Epithelial cell of prostate (primary cell): ENCODE measurements around the gene SDHB.

Experiments used
- DNase-seq: peaks from one replicate; pipeline ENCODE4 v3.0.0-alpha.2; 2011; ENCODE audit warnings: low read depth, low spot score
- H3K27ac ChIP-seq: fragments of 450-650 bp; 2 replicates; pipeline ENCODE4 v1.5.1; 2017; ENCODE audit warnings: mild to moderate bottlenecking

Gene SDHB

DNA sequence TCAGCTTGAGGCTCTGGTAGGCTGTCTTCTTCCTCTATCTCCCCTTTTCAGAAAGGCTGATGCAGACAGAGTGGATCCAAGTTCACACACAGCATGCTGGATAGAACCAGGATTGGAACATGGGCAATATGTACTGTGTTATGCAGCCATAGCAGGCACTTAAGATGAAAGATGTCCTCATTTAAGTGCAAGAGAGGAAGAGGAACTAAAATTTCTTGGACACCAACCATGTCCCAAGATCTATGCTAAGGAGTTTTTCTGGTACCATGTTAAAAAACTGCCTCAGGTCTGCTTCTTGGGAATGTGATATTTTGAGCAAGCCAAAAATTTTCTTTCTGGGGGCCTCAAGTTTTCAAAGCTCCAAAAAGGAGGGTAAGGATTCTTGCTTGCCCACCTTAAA, 1.2 kb downstream of the SDHB start:
- H3K27ac ChIP-seq: no peak overlapping the region
- DNase-seq: no peak

GRCh38 chr1:17052038-17052437, 1.8 kb downstream of the SDHB start:
- no peak for DNase-seq
- H3K27ac ChIP-seq: no peak overlapping the region

DNA sequence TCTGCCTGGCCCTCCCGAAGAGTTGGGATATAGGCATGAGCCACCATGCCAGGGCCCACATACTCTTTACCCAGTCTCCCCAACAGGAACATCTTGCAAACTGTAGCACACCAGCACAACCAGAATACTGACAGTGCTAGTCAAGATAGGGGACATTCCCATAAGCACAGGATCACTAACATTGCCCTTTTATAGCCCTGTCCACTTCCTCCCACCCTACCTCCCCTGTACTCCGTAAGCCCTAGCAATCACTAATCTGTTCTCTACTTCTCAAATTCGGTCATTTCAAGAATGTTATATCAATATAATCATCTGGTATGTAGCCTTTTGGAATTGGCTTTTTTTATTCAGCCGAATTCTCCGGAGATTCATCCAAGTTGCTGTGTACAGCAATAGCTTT, 5.9 kb downstream of the SDHB start:
- no peak overlapping the region for H3K27ac ChIP-seq
- DNase-seq: no peak

DNA sequence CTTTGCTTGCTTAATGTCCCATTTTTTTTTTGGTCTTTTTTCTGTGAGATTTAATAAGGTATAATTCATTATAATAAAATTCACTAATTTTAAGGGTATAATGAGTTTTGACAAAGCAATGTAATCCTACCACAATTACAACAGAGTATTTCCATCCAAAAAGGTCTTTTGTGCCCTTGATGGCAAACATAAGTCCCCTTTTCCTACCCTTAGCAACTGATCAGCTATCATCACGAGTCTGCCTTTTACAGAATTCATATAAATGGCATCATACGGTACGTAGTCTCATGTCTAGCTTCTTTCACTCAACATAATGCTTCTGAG, 7.5 kb downstream of the SDHB start:
- DNase-seq: no peak
- H3K27ac ChIP-seq: no peak overlapping the region

- no peak overlapping the region for H3K27ac ChIP-seq
- no peak for DNase-seq
Measured at GRCh38 chr1:17045634-17046333, 8.0 kb downstream of the SDHB start.

GRCh38 chr1:17045150-17045549, 8.7 kb downstream of the SDHB start:
- DNase-seq: no peak
- H3K27ac ChIP-seq: no peak overlapping the region

DNA sequence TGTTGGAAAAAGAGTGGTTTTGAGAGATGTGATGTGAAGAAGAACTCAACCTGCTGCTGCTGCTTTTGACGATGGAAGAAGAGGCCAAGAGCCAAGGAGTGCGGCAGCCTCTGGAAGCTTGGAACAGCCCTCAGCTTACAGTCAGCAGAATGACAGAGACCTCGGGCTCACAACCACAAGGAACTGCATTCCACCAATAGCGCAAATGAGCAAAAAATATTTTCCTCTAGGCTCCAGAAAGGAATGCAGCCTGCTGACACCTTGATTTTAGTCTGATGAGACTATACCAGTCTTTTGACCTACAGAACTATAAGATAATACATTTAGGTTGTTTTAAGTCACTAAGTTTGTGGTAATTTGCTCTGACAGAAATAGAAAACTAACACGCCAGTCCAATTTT, 10.2 kb downstream of the SDHB start:
- H3K27ac ChIP-seq: no peak overlapping the region
- no peak for DNase-seq

DNA sequence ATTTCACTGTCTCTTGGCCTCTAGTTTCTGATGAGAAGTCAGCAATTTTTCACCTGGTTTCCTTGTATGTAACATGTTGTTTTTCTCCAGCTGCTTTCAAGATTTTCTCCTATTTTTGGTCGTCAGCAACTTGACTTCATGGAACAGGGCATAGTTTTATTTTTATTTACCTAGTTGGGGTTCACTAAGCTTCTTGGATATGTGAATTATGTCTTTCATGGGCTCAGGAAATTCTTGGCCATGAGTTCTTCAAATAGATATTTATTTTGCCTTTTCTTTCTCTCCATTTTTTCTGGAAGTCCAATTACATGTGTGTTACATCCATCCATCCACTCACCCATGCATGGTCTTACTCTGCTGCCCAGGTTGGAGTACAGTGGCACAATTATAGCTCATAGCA, 13.7 kb downstream of the SDHB start:
- DNase-seq: no peak
- no peak overlapping the region for H3K27ac ChIP-seq

DNA sequence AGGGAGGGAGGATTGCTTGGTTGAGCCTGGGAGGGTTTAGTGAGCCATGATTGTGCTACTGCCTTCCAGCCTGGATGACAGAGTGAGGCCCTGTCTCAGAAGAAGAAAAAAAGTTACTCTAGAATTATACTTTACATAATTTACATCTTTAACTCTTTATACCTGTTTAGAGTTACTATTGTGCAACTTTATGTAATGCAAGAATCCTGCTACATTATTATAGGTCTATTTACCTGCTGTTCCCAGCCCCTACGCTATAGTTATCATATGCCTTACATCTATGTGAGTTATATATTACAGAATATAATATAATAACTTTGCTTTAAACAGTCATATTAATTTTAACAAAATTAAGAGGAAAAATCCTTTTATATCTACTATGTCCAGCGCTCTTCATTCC, 14.3 kb downstream of the SDHB start:
- DNase-seq: no peak

DNA sequence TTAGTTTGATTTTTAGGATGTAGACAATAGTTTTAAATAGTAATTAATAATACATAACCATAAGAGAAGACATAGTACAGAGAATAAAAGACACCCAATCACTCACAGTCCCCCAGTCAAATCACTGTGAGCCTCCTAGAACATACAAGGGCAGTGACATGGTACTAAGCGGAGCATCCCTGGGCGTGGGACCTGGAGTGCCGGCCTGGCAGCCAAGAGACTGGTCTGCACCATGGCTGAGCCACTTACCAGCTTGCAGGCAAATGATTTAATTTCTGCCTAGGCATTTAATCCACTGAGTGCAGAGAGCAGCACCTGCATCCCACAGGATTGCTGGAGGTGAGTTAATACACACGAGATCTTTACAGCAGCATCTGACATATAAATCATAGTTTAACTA, 20.4 kb downstream of the SDHB start:
- H3K27ac ChIP-seq: no peak overlapping the region
- DNase-seq: no peak

More for the DNA sequence above, 14.3 kb downstream of the SDHB start:
- no peak overlapping the region for H3K27ac ChIP-seq

DNA sequence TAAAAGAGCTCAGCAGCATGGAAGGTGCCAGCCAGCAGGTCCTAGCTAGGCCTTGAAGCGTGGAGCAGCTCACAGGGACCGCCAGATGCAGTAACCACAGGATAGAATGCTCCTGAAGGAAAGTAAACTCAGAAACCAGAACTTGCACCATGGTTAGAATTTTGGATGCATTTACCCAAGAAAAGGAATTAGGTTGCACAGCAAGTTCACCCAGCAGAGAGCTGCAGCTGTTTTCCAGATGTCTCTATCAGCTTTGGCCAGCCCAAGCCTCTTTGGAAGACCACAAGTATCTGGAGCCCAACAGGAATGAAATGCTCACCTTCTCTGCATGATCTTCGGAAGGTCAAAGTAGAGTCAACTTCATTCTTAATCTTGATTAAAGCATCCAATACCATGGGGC, 21.1 kb downstream of the SDHB start:
- no peak overlapping the region for H3K27ac ChIP-seq
- DNase-seq: no peak

DNA sequence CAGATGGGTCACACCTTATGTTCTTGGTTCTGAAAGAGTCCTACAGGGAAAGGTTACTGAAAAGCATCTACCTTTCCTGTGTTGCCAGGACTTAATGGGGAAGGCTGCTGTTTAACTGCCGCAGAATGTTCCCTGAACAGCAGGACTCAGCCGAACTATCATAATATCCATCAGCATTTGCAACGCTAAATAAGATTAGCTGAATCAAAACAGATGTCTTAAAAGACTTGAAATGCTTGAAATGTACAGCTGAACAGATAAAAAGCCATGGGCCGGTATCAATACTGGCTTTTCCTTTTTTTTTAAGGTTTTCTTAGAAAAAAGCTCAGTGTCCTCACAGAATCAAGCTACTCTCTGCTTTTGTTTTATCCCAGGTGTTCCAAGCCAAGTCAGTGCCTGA, 22.4 kb downstream of the SDHB start:
- DNase-seq: no peak
- H3K27ac ChIP-seq: no peak overlapping the region

DNA sequence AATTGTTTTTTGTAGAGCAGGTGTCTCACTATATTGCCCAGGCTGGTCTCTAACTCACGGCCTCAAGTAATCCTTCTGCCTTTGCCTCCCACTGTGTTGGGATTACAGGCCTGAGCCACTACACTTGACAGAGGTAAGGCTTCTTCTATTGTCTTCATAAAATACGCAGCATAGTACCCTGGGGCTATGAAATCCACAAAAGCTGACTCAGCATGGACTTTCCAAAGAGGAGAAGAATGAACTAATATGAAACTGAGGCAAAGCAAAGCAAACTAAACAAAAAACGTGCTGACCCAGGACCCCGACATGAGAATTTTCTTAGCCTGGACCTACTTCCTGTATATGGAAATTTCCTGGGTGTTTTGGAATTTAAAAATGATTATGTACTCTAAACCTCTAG, 23.6 kb downstream of the SDHB start:
- H3K27ac ChIP-seq: no peak overlapping the region
- DNase-seq: no peak

GRCh38 chr1:17028662-17029188, 25.1 kb downstream of the SDHB start:
- peak overlapping the region; percentile 53 for H3K27ac ChIP-seq
- no peak for DNase-seq

DNA sequence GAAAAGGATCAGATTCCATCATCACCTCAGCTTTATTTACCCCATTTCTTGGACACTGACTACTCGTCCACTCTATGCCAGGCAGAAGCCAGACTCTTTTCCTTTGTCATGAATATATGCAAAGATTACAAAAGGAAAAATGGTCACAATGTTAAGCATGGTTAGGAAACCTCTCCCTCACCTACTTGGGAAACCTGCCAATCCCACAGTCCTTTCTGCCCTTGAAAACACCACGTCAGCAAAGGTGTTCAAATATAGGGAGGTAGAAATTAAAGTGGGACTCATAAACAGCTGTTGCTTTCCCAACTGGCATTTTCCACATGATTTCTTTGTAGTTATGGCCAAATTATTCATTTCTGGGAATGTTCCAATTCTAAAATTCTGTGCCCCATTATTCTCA, 25.9 kb downstream of the SDHB start:
- DNase-seq: no peak
- H3K27ac ChIP-seq: peak overlapping the region; percentile 53

- no peak for DNase-seq
- H3K27ac ChIP-seq: peak overlapping the region; percentile 53
Measured at GRCh38 chr1:17027403-17027802, 26.4 kb downstream of the SDHB start.

- DNase-seq: no peak
- no peak overlapping the region for H3K27ac ChIP-seq
Measured at GRCh38 chr1:17024721-17025120, 29.1 kb downstream of the SDHB start.

- DNase-seq: no peak
- H3K27ac ChIP-seq: no peak overlapping the region
Measured at GRCh38 chr1:17023573-17023972, 30.3 kb downstream of the SDHB start.

DNA sequence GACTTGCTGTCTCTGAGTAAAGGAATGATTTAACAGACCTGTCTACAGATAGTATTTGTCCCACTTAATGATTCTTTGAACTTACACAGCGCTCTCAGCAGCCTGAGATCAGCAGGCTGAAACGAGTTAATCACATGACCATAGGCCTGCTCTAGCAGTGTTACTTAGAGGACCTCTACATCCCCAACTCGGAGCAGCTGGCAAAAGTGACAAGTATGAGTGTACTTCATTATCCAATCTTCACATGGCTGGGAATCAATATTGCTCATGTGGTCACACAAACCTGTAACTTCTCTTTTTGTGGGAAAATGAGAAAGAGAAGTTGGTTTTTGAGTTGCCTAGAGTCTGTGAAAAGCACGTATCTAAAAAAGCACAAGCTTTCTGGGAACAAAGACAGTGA, 30.7 kb downstream of the SDHB start:
- DNase-seq: no peak
- H3K27ac ChIP-seq: no peak overlapping the region

DNA sequence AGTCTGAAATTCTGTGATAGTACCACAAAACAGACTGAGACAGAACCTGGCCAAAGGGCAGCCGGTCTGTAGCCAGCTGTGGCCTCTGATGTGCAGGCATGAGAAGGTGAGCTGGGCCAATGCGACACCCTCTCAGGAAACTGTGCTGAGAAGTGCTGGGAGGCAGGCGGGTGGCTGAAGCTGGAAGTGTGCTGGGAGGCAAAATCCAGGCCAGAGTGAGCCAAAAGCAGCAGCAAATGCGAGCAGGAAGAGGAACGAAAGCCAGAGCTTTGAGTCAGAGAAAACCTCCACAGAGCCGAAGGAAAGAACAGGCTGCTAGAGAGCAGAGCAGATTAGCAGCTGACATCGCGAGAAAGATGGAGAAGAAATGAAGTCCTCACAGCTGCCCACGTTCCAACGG, 31.9 kb downstream of the SDHB start:
- no peak overlapping the region for H3K27ac ChIP-seq
- DNase-seq: no peak

GRCh38 chr1:17020502-17020901, 33.3 kb downstream of the SDHB start:
- H3K27ac ChIP-seq: no peak overlapping the region
- no peak for DNase-seq

DNA sequence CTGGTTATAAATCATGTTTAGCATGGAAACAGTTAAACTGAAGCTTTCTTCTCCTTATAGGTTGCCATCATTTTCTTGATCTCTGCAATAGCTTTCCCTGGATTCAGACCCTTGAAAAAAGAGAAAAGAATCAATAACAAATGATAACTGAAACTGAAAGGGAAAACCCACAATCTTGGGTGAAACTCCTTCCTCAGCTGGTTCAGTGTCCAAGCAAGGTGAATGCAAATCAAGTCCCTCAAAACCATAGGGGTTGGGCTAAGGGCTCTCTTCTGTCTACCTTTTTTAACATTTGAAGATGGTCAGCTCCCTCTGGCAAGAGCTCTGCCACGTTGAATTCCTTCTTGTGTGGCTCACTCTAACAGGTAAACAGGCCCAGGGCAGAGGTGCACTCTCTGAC, 35.0 kb downstream of the SDHB start:
- DNase-seq: no peak
- no peak overlapping the region for H3K27ac ChIP-seq

DNA sequence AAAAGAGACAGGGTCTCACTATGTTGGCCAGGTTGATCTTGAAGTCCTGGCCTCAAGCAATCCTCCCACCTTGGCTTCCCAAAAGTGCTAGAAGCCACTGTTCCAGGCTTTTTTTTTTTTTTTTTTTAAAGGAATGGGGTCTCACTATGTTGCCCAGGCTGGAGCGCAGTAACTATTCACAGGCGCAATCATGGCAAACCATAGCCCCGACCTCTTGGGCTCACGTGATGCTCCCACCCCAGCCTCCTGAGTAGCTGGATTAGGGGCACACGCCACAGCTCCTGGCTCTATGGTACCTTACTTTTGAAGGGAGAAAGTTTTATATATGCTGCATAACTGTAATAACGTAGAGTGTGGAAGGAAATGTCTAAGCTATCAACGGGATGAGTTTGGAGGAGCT, 36.4 kb downstream of the SDHB start:
- H3K27ac ChIP-seq: no peak overlapping the region
- DNase-seq: no peak
